OCI-LY1 (cell line): ENCODE data around the gene RAD52.

ENCODE experiments used
- H2AFZ ChIP-seq: fragments of 200-600 bp; sonication (generic), shearing (Covaris generic); 2 replicates; pipeline ENCODE4 v1.6.0; 2014; ENCODE audit warnings: antibody characterized with exemption, mild to moderate bottlenecking, low read length
- H3F3A ChIP-seq: fragments of 200-600 bp; sonication (generic), shearing (Covaris generic); 2 replicates; pipeline ENCODE4 v1.6.0; 2014; ENCODE audit warnings: mild to moderate bottlenecking, antibody characterized with exemption, low read length, moderate library complexity; ENCODE audit not compliant: insufficient read depth
- H3K27ac ChIP-seq: fragments of 200-600 bp; sonication (generic); 2 replicates; pipeline ENCODE4 v1.5.1; 2014; ENCODE audit warnings: low read length, mixed run types, mild to moderate bottlenecking, low read depth; ENCODE audit not compliant: poor library complexity, severe bottlenecking
- H3K27me3 ChIP-seq: fragments of 200-600 bp; sonication (generic); 2 replicates; pipeline ENCODE4 v1.6.0; 2014; ENCODE audit warnings: antibody characterized with exemption, mild to moderate bottlenecking, low read length, moderate library complexity; ENCODE audit not compliant: insufficient read depth
- H3K36me3 ChIP-seq: fragments of 200-600 bp; sonication (generic); 2 replicates; pipeline ENCODE4 v1.6.1; 2014; ENCODE audit warnings: mild to moderate bottlenecking, antibody characterized with exemption, low read length, moderate library complexity, mixed read lengths; ENCODE audit not compliant: insufficient read depth
- H3K4me1 ChIP-seq: fragments of 200-600 bp; sonication (generic); 2 replicates; pipeline ENCODE4 v1.5.1; 2014; ENCODE audit warnings: mild to moderate bottlenecking, low read length, moderate library complexity; ENCODE audit not compliant: insufficient read depth, severe bottlenecking
- H3K4me2 ChIP-seq: fragments of 200-600 bp; sonication (generic), shearing (Covaris generic); 2 replicates; pipeline ENCODE4 v1.6.1; 2014; ENCODE audit warnings: low read length
- H3K4me3 ChIP-seq: fragments of 200-600 bp; sonication (generic); 2 replicates; pipeline ENCODE4 v1.5.1; 2014; ENCODE audit warnings: low read length, low read depth, mild to moderate bottlenecking, mixed read lengths; ENCODE audit not compliant: poor library complexity, severe bottlenecking
- H3K79me2 ChIP-seq: fragments of 200-600 bp; shearing (Covaris generic); 2 replicates; pipeline ENCODE4 v1.6.1; 2016; ENCODE audit warnings: mixed run types, low read length, mixed read lengths; ENCODE audit not compliant: insufficient read depth
- H3K9ac ChIP-seq: fragments of 200-600 bp; sonication (generic), shearing (Covaris generic); 2 replicates; pipeline ENCODE4 v1.6.1; 2014; ENCODE audit warnings: mild to moderate bottlenecking, low read length, mixed read lengths
- H3K9me2 ChIP-seq: fragments of 200-600 bp; sonication (generic), shearing (Covaris generic); 2 replicates; pipeline ENCODE4 v1.6.1; 2014; ENCODE audit warnings: low read depth, mild to moderate bottlenecking, low read length, mixed read lengths
- H3K9me3 ChIP-seq: fragments of 200-600 bp; shearing (Covaris generic); 2 replicates; pipeline ENCODE4 v1.6.1; 2014; ENCODE audit warnings: low read length, mixed read lengths
- H4K20me1 ChIP-seq: fragments of 200-600 bp; sonication (generic), shearing (Covaris generic); 2 replicates; pipeline ENCODE4 v1.6.0; 2016; ENCODE audit warnings: mild to moderate bottlenecking, low read length; ENCODE audit not compliant: insufficient read depth
- CTCF ChIP-seq: fragments of 200-600 bp; sonication (generic), shearing (Covaris generic); IDR thresholded peaks from 2 replicates; pipeline ENCODE4 v1.5.1; 2017; ENCODE audit warnings: mild to moderate bottlenecking, antibody characterized with exemption, low read length, moderate library complexity, mixed read lengths
- EZH2 ChIP-seq: fragments of 200-600 bp; sonication (generic), shearing (Covaris generic); IDR thresholded peaks from 2 replicates; pipeline ENCODE4 v1.8.0; 2017; ENCODE audit warnings: borderline replicate concordance, mixed run types, mild to moderate bottlenecking, antibody characterized with exemption, low read length, moderate library complexity, mixed read lengths

RAD52 gene

GRCh38 chr12:916240-916639 lies 33.3 kb downstream of the RAD52 start:
- no peaks in the 10 kb centered on the region for H3K27me3 ChIP-seq
- H2AFZ ChIP-seq: no peak overlapping the region
- no peaks in the 10 kb centered on the region for H3K79me2 ChIP-seq
- peaks cover 88% of the 10 kb centered on the region for H3K36me3 ChIP-seq
- H3K4me2 ChIP-seq: no peak overlapping the region
- no peak overlapping the region for H3K4me3 ChIP-seq
- no peak overlapping the region for H3K27ac ChIP-seq
- H3K9ac ChIP-seq: no peak overlapping the region
- H3K9me2 ChIP-seq: no peaks in the 10 kb centered on the region
- H3K4me1 ChIP-seq: peaks cover 21% of the 10 kb centered on the region
- 0 out of 2 replicates have a peak, but pooled peaks cover 5% of the 10 kb centered on the region for H3F3A ChIP-seq
- H4K20me1 ChIP-seq: no peaks in the 10 kb centered on the region
- TF ChIP-seq CTCF: no peak
- TF ChIP-seq EZH2: no peak
- H3K9me3 ChIP-seq: 0 out of 2 replicates have a peak, but pooled peaks cover 2% of the 10 kb centered on the region

- H3K27ac ChIP-seq: no peak overlapping the region
- H3K4me3 ChIP-seq: no peak overlapping the region
- H3K9me3 ChIP-seq: 0 out of 2 replicates have a peak, but pooled peaks cover 2% of the 10 kb centered on the region
- no peak overlapping the region for H3K9ac ChIP-seq
- peaks cover 90% of the 10 kb centered on the region for H3K36me3 ChIP-seq
- H3K27me3 ChIP-seq: no peaks in the 10 kb centered on the region
- H3F3A ChIP-seq: peaks cover 8% of the 10 kb centered on the region; the same call in 1 of the 2 replicates
- H2AFZ ChIP-seq: no peak overlapping the region
- no peaks in the 10 kb centered on the region for H4K20me1 ChIP-seq
- no peak overlapping the region for H3K4me2 ChIP-seq
- H3K9me2 ChIP-seq: no peaks in the 10 kb centered on the region
- no peaks in the 10 kb centered on the region for H3K79me2 ChIP-seq
- peaks cover 21% of the 10 kb centered on the region for H3K4me1 ChIP-seq
- no peak for TF ChIP-seq CTCF
- no peak for TF ChIP-seq EZH2
These were observed 34.4 kb downstream of the RAD52 start for GRCh38 chr12:915090-915489.

- Histone ChIP-seq H3K9me2 (no peaks in the 10 kb centered on the region), H3K4me2 (no peak overlapping the region), H4K20me1 (no peaks in the 10 kb centered on the region), H3K9me3 (0 out of 2 replicates have a peak, but pooled peaks cover 2% of the 10 kb centered on the region), H3F3A (peaks cover 8% of the 10 kb centered on the region; the same call in 1 of the 2 replicates), H2AFZ (no peak overlapping the region), H3K36me3 (peaks cover 95% of the 10 kb centered on the region), H3K27me3 (no peaks in the 10 kb centered on the region), H3K9ac (no peak overlapping the region), H3K79me2 (no peaks in the 10 kb centered on the region), H3K27ac (no peak overlapping the region), H3K4me3 (no peak overlapping the region), H3K4me1 (peaks cover 21% of the 10 kb centered on the region)
- no peak for TF ChIP-seq CTCF
- no peak for TF ChIP-seq EZH2
These were observed 35.4 kb downstream of the RAD52 start for GRCh38 chr12:913919-914698.
